K562 (cell line): ENCODE data around the gene ZBTB48. TPM values are rescaled to one million over a fixed set of nuclear protein-coding genes. Genes with fewer than 3 reads are reported as not detected.
A peak's percentile ranks its signal among the peaks of the same experiment; 100 is the strongest.

Source experiments
- CHD4 ChIP-seq: fragments of 200-600 bp; sonication (generic); IDR thresholded peaks from 3 replicates; pipeline ENCODE4 v1.6.1; 2012; ENCODE audit warnings: low read depth, mild to moderate bottlenecking, mixed read lengths, low read length, inconsistent platforms; ENCODE audit not compliant: insufficient read depth, insufficient replicate concordance, poor library complexity, severe bottlenecking
- GABPB1 ChIP-seq: sonication (generic); formaldehyde crosslinking; IDR thresholded peaks from 2 replicates; pipeline ENCODE4 v1.8.0; 2022; ENCODE audit warnings: mild to moderate bottlenecking, missing genetic modification reagents
- IRF9 ChIP-seq: fragments of 450-650 bp; IDR thresholded peaks from 2 replicates; pipeline ENCODE4 v1.6.1; 2016; ENCODE audit warnings: missing biosample characterization, missing genetic modification characterization
- SETDB1 ChIP-seq: IDR thresholded peaks from one replicate; pipeline ENCODE4 v1.6.1; 2012; ENCODE audit warnings: low read length, control low read depth, inconsistent platforms
- SMAD2 ChIP-seq: fragments of 150-350 bp; IDR thresholded peaks from 2 replicates; pipeline ENCODE4 v1.6.1; 2014; ENCODE audit warnings: low read depth, mild to moderate bottlenecking, low read length
- TCFL5 ChIP-seq: fragments of 250-450 bp; sonication (Bioruptor Pico); conservative IDR thresholded peaks from 2 replicates; pipeline ENCODE4 v1.6.1; 2021; ENCODE audit warnings: mild to moderate bottlenecking, moderate library complexity, matching md5 sums
- TEAD2 ChIP-seq: fragments of 450-650 bp; IDR thresholded peaks from 2 replicates; pipeline ENCODE4 v1.6.1; 2016; ENCODE audit warnings: missing genetic modification characterization, control low read depth, missing compliant biosample characterization
- ZBTB7A ChIP-seq: IDR thresholded peaks from 2 replicates; pipeline ENCODE4 v1.6.1; 2011; ENCODE audit warnings: low read depth, mild to moderate bottlenecking, low read length, moderate library complexity, borderline replicate concordance; ENCODE audit not compliant: control insufficient read depth
- ZKSCAN8 ChIP-seq: fragments of 200-800 bp; sonication (Bioruptor generic); IDR thresholded peaks from 2 replicates; pipeline ENCODE4 v1.6.1; 2016; ENCODE audit warnings: missing genetic modification characterization, missing compliant biosample characterization
- ZNF77 ChIP-seq: fragments of 250-450 bp; sonication (Bioruptor Pico); IDR thresholded peaks from 2 replicates; pipeline ENCODE4 v1.5.0; 2020
- polyA plus RNA-seq, 8 experiments: library from polyadenylated mRNA; depleted of rRNA in 4 of 8; stranded (reverse) in 5 of 8; unstranded in 3 of 8; fragments of >200 nt; fragmentation: Nextera tagmentation in 2 of 8; fragmentation: Illumina TruSeq in 1 of 8; extraction: Ambion mirVana in 2 of 8; extraction: Trizol in 1 of 8; gene quantifications; 2 replicates each; pipeline versions ENCODE4 v1.2.1 to v1.2.3, GENCODE V29; 2011 to 2014; ENCODE audit warnings: inconsistent platforms in 1 of 8, missing spikeins in 1 of 8
- total RNA-seq, 7 experiments: library from RNA; depleted of rRNA in 6 of 7; stranded (reverse); fragments of >200 nt in 6 of 7; fragmentation: Illumina TruSeq in 2 of 7; extraction: Trizol in 2 of 7; gene quantifications; 2 replicates each; pipeline versions ENCODE4 v1.2.1 to v1.2.3, GENCODE V29; 2011 to 2021; ENCODE audit warnings: low replicate concordance in 1 of 7
- TF ChIP-seq, protein P1 (sequence below), 2 experiments: fragments of 450-650 bp; IDR thresholded peaks; 2 replicates each; pipeline ENCODE4 v1.6.1; 2016; ENCODE audit warnings: mild to moderate bottlenecking in 2 of 2, borderline replicate concordance in 1 of 2, low read depth in 1 of 2, moderate library complexity in 1 of 2
- TF ChIP-seq, protein P2 (sequence below): fragments of 200-800 bp; sonication (Bioruptor generic); IDR thresholded peaks from 2 replicates; pipeline ENCODE4 v1.6.1; 2017; ENCODE audit warnings: missing genetic modification characterization, missing compliant biosample characterization

ZBTB48 gene
- total and polyA plus RNA-seq, 9 of the 15 experiments (the other 6 are each of a cell fraction or from before 2014, with no cell fraction given): 1.9 to 66.9 (median 29.5) TPM

GRCh38 chr1:6613361-6614018 lies 33.7 kb downstream of the ZBTB48 start, which contains the start of gene PHF13 (continued):
- TF ChIP-seq, protein P1, sequence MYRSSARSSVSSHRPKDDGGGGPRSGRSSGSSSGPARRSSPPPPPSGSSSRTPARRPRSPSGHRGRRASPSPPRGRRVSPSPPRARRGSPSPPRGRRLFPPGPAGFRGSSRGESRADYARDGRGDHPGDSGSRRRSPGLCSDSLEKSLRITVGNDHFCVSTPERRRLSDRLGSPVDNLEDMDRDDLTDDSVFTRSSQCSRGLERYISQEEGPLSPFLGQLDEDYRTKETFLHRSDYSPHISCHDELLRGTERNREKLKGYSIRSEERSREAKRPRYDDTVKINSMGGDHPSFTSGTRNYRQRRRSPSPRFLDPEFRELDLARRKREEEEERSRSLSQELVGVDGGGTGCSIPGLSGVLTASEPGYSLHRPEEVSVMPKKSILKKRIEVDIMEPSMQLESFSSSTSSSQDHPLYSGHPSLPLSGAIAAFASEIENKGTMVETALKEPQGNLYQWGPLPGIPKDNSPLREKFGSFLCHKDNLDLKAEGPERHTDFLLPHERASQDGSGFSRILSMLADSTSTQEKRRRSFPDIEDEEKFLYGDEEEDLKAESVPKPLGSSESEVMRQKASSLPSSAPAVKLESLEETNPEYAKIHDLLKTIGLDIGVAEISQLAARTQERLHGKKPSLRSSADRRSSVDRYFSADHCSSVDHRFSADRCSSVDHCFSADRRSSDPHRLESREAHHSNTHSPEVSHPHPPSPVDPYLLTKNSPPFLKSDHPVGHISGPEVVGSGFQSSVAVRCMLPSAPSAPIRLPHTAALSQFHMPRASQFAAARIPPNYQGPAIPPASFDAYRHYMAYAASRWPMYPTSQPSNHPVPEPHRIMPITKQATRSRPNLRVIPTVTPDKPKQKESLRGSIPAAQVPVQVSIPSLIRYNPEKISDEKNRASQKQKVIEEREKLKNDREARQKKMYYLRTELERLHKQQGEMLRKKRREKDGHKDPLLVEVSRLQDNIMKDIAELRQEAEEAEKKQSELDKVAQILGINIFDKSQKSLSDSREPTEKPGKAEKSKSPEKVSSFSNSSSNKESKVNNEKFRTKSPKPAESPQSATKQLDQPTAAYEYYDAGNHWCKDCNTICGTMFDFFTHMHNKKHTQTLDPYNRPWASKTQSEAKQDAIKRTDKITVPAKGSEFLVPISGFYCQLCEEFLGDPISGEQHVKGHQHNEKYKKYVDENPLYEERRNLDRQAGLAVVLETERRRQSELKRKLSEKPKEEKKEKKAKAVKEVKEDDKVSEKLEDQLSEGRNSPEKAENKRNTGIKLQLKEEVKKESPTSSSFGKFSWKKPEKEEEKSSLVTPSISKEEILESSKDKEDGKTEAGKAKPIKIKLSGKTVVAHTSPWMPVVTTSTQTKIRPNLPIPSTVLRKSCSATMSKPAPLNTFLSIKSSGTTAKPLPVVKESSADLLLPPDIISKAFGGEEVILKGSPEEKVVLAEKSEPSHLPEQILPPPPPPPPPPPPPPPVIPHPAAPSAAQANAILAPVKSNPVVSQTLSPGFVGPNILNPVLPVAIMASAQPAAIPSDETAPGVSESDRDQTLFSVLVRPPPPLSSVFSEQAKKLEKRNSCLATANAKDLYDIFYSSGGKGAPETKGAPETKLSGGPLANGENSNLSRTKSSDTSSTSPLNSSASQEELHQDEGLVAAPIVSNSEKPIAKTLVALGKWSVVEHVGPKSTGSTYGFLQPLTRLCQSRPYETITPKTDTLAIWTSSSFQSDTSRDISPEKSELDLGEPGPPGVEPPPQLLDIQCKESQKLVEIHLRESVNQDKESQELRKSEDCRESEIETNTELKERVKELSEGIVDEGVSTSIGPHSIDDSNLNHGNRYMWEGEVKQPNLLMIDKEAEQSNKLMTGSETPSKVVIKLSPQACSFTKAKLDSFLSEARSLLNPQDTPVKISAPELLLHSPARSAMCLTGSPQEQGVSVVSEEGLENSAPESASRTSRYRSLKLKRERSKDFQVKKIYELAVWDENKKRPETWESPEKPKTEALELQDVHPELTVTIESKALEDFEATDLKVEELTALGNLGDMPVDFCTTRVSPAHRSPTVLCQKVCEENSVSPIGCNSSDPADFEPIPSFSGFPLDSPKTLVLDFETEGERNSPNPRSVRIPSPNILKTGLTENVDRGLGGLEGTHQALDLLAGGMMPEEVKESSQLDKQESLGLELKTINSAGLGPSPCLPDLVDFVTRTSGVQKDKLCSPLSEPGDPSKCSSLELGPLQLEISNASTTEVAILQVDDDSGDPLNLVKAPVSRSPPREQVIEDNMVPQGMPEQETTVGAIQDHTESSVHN (IDR thresholded peaks at IDR 0.05; ENCODE audit: borderline replicate concordance in 1 of 2, low read depth in 1 of 2): no peak
- TF ChIP-seq SMAD2 (no peak; the same call in 1 of the 2 replicates), SETDB1 (no peak), ZBTB7A (peak; percentile 79; the same call in 1 of the 2 replicates), TCFL5 (CRISPR knock-in tag) (no peak), IRF9 (tag) (no peak), ZNF77 (CRISPR knock-in tag) (no peak), GABPB1 (CRISPR knock-in tag) (peak; percentile 84; the same call in 1 of the 2 replicates), CHD4 (no peak), TEAD2 (no peak), ZKSCAN8 (CRISPR knock-in tag) (no peak)
- TF ChIP-seq, protein P2, sequence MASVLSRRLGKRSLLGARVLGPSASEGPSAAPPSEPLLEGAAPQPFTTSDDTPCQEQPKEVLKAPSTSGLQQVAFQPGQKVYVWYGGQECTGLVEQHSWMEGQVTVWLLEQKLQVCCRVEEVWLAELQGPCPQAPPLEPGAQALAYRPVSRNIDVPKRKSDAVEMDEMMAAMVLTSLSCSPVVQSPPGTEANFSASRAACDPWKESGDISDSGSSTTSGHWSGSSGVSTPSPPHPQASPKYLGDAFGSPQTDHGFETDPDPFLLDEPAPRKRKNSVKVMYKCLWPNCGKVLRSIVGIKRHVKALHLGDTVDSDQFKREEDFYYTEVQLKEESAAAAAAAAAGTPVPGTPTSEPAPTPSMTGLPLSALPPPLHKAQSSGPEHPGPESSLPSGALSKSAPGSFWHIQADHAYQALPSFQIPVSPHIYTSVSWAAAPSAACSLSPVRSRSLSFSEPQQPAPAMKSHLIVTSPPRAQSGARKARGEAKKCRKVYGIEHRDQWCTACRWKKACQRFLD (CRISPR knock-in tag): peak; percentile 95
